OCI-LY7 (cell line): ENCODE measurements around the gene NR1H4. TPM values are rescaled to one million over a fixed set of nuclear protein-coding genes. Genes with fewer than 3 reads are reported as not detected.
"Not testable (repeated sequence)": the region's sequence is repeated elsewhere in the genome, so short reads cannot be mapped to it uniquely, and the experiment has no call there.

Source experiments
- BruUV-seq: library from RNA; stranded (reverse); fragments of 400-500 nt; replicated peaks from 2 replicates; lab custom pipeline; 2021; lab: Mats Ljungman, UMichigan
- CTCF ChIA-PET: fragments of 300-600 bp; sonication (Branson Sonifier 250); formaldehyde crosslinking; loops from one replicate; lab custom pipeline; 2022; ENCODE audit warnings: antibody characterized with exemption; ENCODE audit not compliant: unreplicated experiment; lab: Charles Lee
- POLR2A ChIA-PET: fragments of 300-600 bp; sonication (Branson Sonifier 250); formaldehyde crosslinking; loops from one replicate; lab custom pipeline; 2022; ENCODE audit warnings: antibody characterized with exemption; lab: Charles Lee
- DNase-seq: peaks from one replicate; pipeline ENCODE4 v3.0.0-alpha.2; 2015; ENCODE audit warnings: low spot score
- H2AFZ ChIP-seq: fragments of 200-600 bp; sonication (generic), shearing (Covaris generic); 2 replicates; pipeline ENCODE4 v1.6.1; 2014; ENCODE audit warnings: mild to moderate bottlenecking, antibody characterized with exemption, low read length, moderate library complexity
- H3K27ac ChIP-seq: fragments of 200-600 bp; sonication (generic); 2 replicates; pipeline ENCODE4 v1.5.1; 2014; ENCODE audit warnings: mixed run types, low read depth, mild to moderate bottlenecking, moderate library complexity, low read length, inconsistent platforms; ENCODE audit not compliant: poor library complexity, severe bottlenecking
- H3K36me3 ChIP-seq: fragments of 200-600 bp; sonication (generic); 2 replicates; pipeline ENCODE4 v1.6.1; 2014; ENCODE audit warnings: mild to moderate bottlenecking, antibody characterized with exemption, low read length, moderate library complexity, mixed read lengths; ENCODE audit not compliant: insufficient read depth
- H3K4me1 ChIP-seq: fragments of 200-600 bp; sonication (generic); 2 replicates; pipeline ENCODE4 v1.5.1; 2014; ENCODE audit warnings: mild to moderate bottlenecking, low read length; ENCODE audit not compliant: insufficient read depth, poor library complexity, severe bottlenecking
- H3K4me2 ChIP-seq: fragments of 200-600 bp; sonication (generic); 2 replicates; pipeline ENCODE4 v1.6.1; 2014; ENCODE audit warnings: mild to moderate bottlenecking, low read length
- H3K4me3 ChIP-seq: fragments of 200-600 bp; sonication (generic); 2 replicates; pipeline ENCODE4 v1.5.1; 2014; ENCODE audit warnings: mild to moderate bottlenecking, low read depth, low read length; ENCODE audit not compliant: poor library complexity, severe bottlenecking
- H3K79me2 ChIP-seq: fragments of 200-600 bp; sonication (generic); 2 replicates; pipeline ENCODE4 v1.6.1; 2016; ENCODE audit warnings: low read depth, mild to moderate bottlenecking, low read length, moderate library complexity, mixed read lengths; ENCODE audit not compliant: insufficient read depth
- H3K9me2 ChIP-seq: fragments of 200-600 bp; sonication (generic); 2 replicates; pipeline ENCODE4 v1.6.1; 2016; ENCODE audit warnings: mild to moderate bottlenecking, low read length, mixed read lengths; ENCODE audit not compliant: insufficient read depth
- H3K9me3 ChIP-seq: fragments of 200-600 bp; sonication (generic); 2 replicates; pipeline ENCODE4 v1.6.1; 2014; ENCODE audit warnings: mild to moderate bottlenecking, mixed run types, low read length, mixed read lengths
- H4K20me1 ChIP-seq: fragments of 200-600 bp; sonication (generic); 2 replicates; pipeline ENCODE4 v1.6.1; 2014; ENCODE audit warnings: mild to moderate bottlenecking, antibody characterized with exemption, low read length, moderate library complexity, mixed read lengths; ENCODE audit not compliant: insufficient read depth
- CTCF ChIP-seq: fragments of 200-600 bp; sonication (generic); conservative IDR thresholded peaks from 2 replicates; pipeline ENCODE4 v1.5.1; 2014; ENCODE audit warnings: mild to moderate bottlenecking, antibody characterized with exemption, low read length, moderate library complexity, mixed read lengths
- EZH2phosphoT487 ChIP-seq: fragments of 200-600 bp; sonication (generic); IDR thresholded peaks from 2 replicates; pipeline ENCODE4 v1.6.1; 2018; ENCODE audit warnings: low read depth, borderline replicate concordance, mild to moderate bottlenecking, mixed run types, antibody characterized with exemption, low read length, moderate library complexity, mixed read lengths
- intact Hi-C: fragments of 100-400 bp; cut with micrococcal nuclease; formaldehyde crosslinking; loops from one replicate; pipeline ENCODE4 v1.10.0; 2022; ENCODE audit not compliant: unreplicated experiment
- total RNA-seq, 2 experiments: library from RNA; depleted of rRNA in 1 of 2; stranded (reverse); fragments of >200 nt in 1 of 2; shearing (Covaris generic) in 1 of 2; gene quantifications; 2 replicates each; pipeline ENCODE4 v1.2.3, GENCODE V29; 2014 to 2022

The NR1H4 gene
- total RNA-seq, 2 experiments from 2014 or later: 7.1 TPM; not detected in 1

- DNase-seq: no peak
- Histone ChIP-seq H3K4me3 (no peak overlapping the region), H3K4me2 (no peak overlapping the region)
These were observed 82.1 kb downstream of the NR1H4 start for GRCh38 chr12:100555722-100556121.

GRCh38 chr12:100557357-100557756, 83.7 kb downstream of the NR1H4 start:
- TF ChIP-seq CTCF: no peak
- CTCF ChIA-PET: no interaction called here
- Histone ChIP-seq H3K9me3 (no peaks in the 10 kb centered on the region), H3K27ac (no peak overlapping the region), H3K79me2 (no peaks in the 10 kb centered on the region), H4K20me1 (no peaks in the 10 kb centered on the region), H3K4me2 (no peak overlapping the region), H3K36me3 (no peaks in the 10 kb centered on the region), H3K9me2 (no peaks in the 10 kb centered on the region), H2AFZ (no peak overlapping the region), H3K4me1 (no peaks in the 10 kb centered on the region), H3K4me3 (no peak overlapping the region)
- POLR2A ChIA-PET: no interaction called here
- intact Hi-C loops: no loop called here
- no peak for DNase-seq
- no TSS peak for BruUV-seq

More at GRCh38 chr12:100555722-100556121, 82.1 kb downstream of the NR1H4 start:
- POLR2A ChIA-PET: interaction anchor here (0.6 kb wide), 1 partner anchor 429 kb away, joined by 3 read pairs; no protein-coding TSS in a partner anchor
- Histone ChIP-seq H3K9me2 (no peaks in the 10 kb centered on the region), H3K4me1 (no peaks in the 10 kb centered on the region), H3K27ac (no peak overlapping the region), H3K79me2 (no peaks in the 10 kb centered on the region), H2AFZ (no peak overlapping the region), H4K20me1 (no peaks in the 10 kb centered on the region), H3K9me3 (no peaks in the 10 kb centered on the region), H3K36me3 (no peaks in the 10 kb centered on the region)
- TF ChIP-seq CTCF (no peak), EZH2phosphoT487 (no peak)
- intact Hi-C loops: loop anchor here (2.0 kb wide), 1 partner anchor 321 kb away; no protein-coding TSS in a partner anchor
- CTCF ChIA-PET: no interaction called here
- BruUV-seq: no TSS peak

GRCh38 chr12:100559261-100559660, 85.6 kb downstream of the NR1H4 start:
- H3K36me3 ChIP-seq, H3K27ac ChIP-seq, BruUV-seq, POLR2A ChIA-PET, H3K4me3 ChIP-seq, H3K9me2 ChIP-seq, intact Hi-C loops, H2AFZ ChIP-seq, H4K20me1 ChIP-seq, H3K9me3 ChIP-seq, H3K4me2 ChIP-seq, H3K4me1 ChIP-seq, H3K79me2 ChIP-seq, DNase-seq, CTCF ChIA-PET: not testable (repeated sequence)
